Mucosa of stomach (tissue), 1 donor: ENCODE results near the gene TNK2.
"Not testable (repeated sequence)": the region's sequence is repeated elsewhere in the genome, so short reads cannot be mapped to it uniquely, and the experiment has no call there.

Experiments used
- H3K27me3 ChIP-seq: one replicate; pipeline ENCODE4 v1.7.0; 2013; ENCODE audit warnings: mild to moderate bottlenecking, low read length; ENCODE audit not compliant: control insufficient read depth, insufficient read depth
- H3K36me3 ChIP-seq: one replicate; pipeline ENCODE4 v1.7.0; 2013; ENCODE audit warnings: low read length; ENCODE audit not compliant: control insufficient read depth, insufficient read depth
- H3K4me1 ChIP-seq: one replicate; pipeline ENCODE4 v1.7.0; 2013; ENCODE audit warnings: mild to moderate bottlenecking, low read length; ENCODE audit not compliant: control insufficient read depth, insufficient read depth
- H3K4me3 ChIP-seq: one replicate; pipeline ENCODE4 v1.7.0; 2013; ENCODE audit warnings: low read length
- H3K9ac ChIP-seq: one replicate; pipeline ENCODE4 v1.7.0; 2013; ENCODE audit warnings: mild to moderate bottlenecking, low read length, moderate library complexity
- H3K9me3 ChIP-seq: one replicate; pipeline ENCODE4 v1.7.0; 2013; ENCODE audit warnings: mild to moderate bottlenecking, low read length, moderate library complexity; ENCODE audit not compliant: control insufficient read depth
- donor health status: Pancreatic carcinoma.

The TNK2 gene

DNA sequence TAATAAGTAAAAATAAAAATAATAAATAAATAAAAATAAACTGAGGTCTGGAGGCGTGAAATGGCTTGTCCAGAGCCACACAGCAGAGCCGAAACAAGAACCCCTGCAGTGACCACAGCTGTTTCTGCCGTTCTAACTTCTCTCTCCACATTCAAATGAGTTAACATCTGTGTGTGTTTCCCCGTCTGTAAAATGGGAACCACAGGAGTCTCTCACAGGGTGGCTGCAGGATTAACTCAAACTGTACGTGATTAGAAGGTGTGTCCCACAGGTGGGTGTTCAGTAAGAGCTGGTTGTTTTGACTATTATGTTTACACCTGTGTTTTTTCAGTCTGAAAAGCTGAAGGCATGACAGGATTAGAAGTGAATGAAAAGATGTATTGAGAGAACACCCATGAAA lies 69.6 kb downstream of the TNK2 start:
- Histone ChIP-seq H3K9me3 (no peaks in the 10 kb centered on the region), H3K4me3 (no peak overlapping the region), H3K4me1 (peaks cover 7% of the 10 kb centered on the region), H3K9ac (no peak overlapping the region), H3K27me3 (peaks cover 15% of the 10 kb centered on the region), H3K36me3 (no peaks in the 10 kb centered on the region)

- Histone ChIP-seq H3K9ac (no peak overlapping the region), H3K36me3 (no peaks in the 10 kb centered on the region), H3K27me3 (peaks cover 29% of the 10 kb centered on the region), H3K4me1 (peaks cover 7% of the 10 kb centered on the region), H3K4me3 (no peak overlapping the region), H3K9me3 (no peaks in the 10 kb centered on the region)
Measured at GRCh38 chr3:195836476-195837135, 71.7 kb downstream of the TNK2 start.

- Histone ChIP-seq H3K9ac (no peak overlapping the region), H3K27me3 (peaks cover 29% of the 10 kb centered on the region), H3K4me1 (peaks cover 7% of the 10 kb centered on the region), H3K9me3 (no peaks in the 10 kb centered on the region), H3K36me3 (no peaks in the 10 kb centered on the region), H3K4me3 (no peak overlapping the region)
Measured at GRCh38 chr3:195835791-195836190, 72.6 kb downstream of the TNK2 start.

GRCh38 chr3:195834675-195835583 lies 73.4 kb downstream of the TNK2 start:
- H3K4me1 ChIP-seq = peaks cover 9% of the 10 kb centered on the region
- H3K27me3 ChIP-seq = peaks cover 30% of the 10 kb centered on the region
- no peaks in the 10 kb centered on the region for H3K9me3 ChIP-seq
- no peak overlapping the region for H3K4me3 ChIP-seq
- no peak overlapping the region for H3K9ac ChIP-seq
- H3K36me3 ChIP-seq = no peaks in the 10 kb centered on the region

GRCh38 chr3:195829897-195830254 lies 78.5 kb downstream of the TNK2 start:
- Histone ChIP-seq H3K9ac (no peak overlapping the region), H3K4me1 (peaks cover 7% of the 10 kb centered on the region), H3K27me3 (peaks cover 45% of the 10 kb centered on the region), H3K4me3 (no peak overlapping the region), H3K36me3 (no peaks in the 10 kb centered on the region), H3K9me3 (no peaks in the 10 kb centered on the region)

- H3K36me3 ChIP-seq = no peaks in the 10 kb centered on the region
- peaks cover 11% of the 10 kb centered on the region for H3K4me1 ChIP-seq
- H3K9me3 ChIP-seq = no peaks in the 10 kb centered on the region
- peaks cover 52% of the 10 kb centered on the region for H3K27me3 ChIP-seq
- H3K9ac ChIP-seq = no peak overlapping the region
- no peak overlapping the region for H3K4me3 ChIP-seq
Measured at GRCh38 chr3:195828762-195829161, 79.6 kb downstream of the TNK2 start.

GRCh38 chr3:195825857-195826804 lies 82.2 kb downstream of the TNK2 start:
- Histone ChIP-seq H3K9ac (no peak overlapping the region), H3K4me3 (no peak overlapping the region), H3K4me1 (peaks cover 17% of the 10 kb centered on the region), H3K36me3 (no peaks in the 10 kb centered on the region), H3K27me3 (peaks cover 59% of the 10 kb centered on the region), H3K9me3 (no peaks in the 10 kb centered on the region)

DNA sequence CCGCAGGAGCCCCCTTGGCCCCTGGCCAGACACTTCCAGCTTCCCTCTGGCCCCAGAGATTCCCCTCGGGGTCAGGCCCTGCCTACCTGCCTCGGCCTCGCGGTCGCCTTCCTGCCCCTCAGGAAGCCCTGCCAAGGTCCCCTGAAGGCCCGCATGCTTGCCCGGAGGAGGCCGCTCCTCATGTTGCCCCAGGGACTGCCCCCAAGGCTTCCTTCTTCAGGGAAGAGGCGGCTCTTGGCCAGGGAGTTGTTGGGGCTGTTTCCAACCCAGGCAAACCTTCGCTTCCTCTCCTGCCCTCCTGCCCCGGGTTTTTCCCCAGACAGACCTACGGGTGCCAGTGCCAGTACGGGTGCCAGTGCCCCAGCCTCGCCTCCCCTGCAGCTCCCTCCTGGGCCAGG lies 83.2 kb downstream of the TNK2 start:
- H3K27me3 ChIP-seq = peaks cover 68% of the 10 kb centered on the region
- H3K4me3 ChIP-seq = no peak overlapping the region
- no peaks in the 10 kb centered on the region for H3K36me3 ChIP-seq
- H3K4me1 ChIP-seq = peaks cover 17% of the 10 kb centered on the region
- no peak overlapping the region for H3K9ac ChIP-seq
- no peaks in the 10 kb centered on the region for H3K9me3 ChIP-seq

DNA sequence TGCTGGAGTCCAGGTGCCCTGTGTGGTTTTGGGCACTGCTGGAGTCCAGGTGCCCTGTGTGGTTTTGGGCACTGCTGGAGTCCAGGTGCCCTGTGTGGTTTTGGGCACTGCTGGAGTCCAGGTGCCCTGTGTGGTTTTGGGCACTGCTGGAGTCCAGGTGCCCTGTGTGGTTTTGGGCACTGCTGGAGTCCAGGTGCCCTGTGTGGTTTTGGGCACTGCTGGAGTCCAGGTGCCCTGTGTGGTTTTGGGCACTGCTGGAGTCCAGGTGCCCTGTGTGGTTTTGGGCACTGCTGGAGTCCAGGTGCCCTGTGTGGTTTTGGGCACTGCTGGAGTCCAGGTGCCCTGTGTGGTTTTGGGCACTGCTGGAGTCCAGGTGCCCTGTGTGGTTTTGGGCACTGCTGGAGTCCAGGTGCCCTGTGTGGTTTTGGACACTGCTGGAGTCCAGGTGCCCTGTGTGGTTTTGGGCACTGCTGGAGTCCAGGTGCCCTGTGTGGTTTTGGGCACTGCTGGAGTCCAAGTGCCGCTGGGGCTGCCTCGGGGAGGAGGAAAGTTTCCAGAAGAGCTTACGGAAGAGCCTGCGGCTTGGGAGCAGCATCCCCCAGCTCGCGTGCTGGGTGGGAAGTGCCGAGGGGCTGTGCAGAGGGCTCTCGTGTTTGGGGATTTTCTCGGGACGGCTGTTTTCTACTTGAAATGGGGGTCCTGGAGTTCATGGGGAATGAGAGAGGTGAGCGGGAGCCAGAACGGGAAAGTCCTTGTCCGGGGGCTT lies 83.7 kb downstream of the TNK2 start:
- not testable (repeated sequence) for H3K9me3 ChIP-seq, H3K4me3 ChIP-seq, H3K9ac ChIP-seq, H3K36me3 ChIP-seq
- Histone ChIP-seq H3K27me3 (peaks cover 68% of the 10 kb centered on the region), H3K4me1 (peaks cover 11% of the 10 kb centered on the region)

DNA sequence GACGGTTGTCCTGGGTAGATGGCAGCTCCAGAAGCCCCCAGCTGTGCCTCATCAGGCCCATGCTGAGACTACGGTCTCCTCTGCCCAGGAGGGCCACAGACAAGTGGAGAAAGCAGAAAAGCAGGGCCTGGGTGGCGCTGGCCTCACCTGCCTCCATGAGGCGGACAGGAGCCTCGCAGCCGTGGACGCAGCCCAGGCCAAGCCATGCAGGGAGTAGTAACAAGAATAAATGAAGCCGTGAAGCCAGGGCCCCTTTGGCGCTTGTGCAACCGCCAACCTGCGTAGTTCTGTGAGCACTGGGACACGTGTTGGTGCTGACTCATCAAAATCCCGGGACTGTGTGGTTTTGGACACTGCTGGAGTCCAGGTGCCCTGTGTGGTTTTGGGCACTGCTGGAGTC lies 84.4 kb downstream of the TNK2 start:
- H3K27me3 ChIP-seq = peaks cover 62% of the 10 kb centered on the region
- H3K4me1 ChIP-seq = peaks cover 10% of the 10 kb centered on the region
- no peak overlapping the region for H3K4me3 ChIP-seq
- no peaks in the 10 kb centered on the region for H3K36me3 ChIP-seq
- H3K9me3 ChIP-seq = no peaks in the 10 kb centered on the region
- no peak overlapping the region for H3K9ac ChIP-seq

DNA sequence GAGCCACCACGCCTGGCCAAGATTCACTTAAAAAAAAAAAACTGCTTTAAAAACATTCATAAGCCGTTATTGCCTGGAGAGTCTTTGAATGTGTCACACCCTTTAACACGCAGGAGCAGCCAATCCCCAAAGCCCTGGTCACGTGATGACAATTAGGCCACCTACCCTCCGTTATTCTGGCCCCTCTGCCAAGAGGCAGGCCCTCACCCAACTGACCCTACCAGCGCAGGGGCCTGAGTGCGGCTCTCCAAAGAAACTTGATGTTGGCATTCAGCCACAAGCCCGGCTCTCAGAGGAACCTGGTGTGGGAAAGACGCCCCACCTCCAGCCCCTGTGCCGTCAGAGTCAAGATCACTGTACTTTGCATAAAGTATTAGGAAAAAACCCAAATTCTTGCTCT lies 85.1 kb downstream of the TNK2 start:
- Histone ChIP-seq H3K9ac (no peak overlapping the region), H3K36me3 (no peaks in the 10 kb centered on the region), H3K4me3 (no peak overlapping the region), H3K9me3 (no peaks in the 10 kb centered on the region), H3K4me1 (peaks cover 10% of the 10 kb centered on the region), H3K27me3 (peaks cover 57% of the 10 kb centered on the region)
